SK-N-SH treated with all-trans-retinoic acid at 6 μM for 48 hours (cell line): Measurements from ENCODE around the gene CHRNA5.
"Not testable (repeated sequence)": the region's sequence is repeated elsewhere in the genome, so short reads cannot be mapped to it uniquely, and the experiment has no call there.

Experiments used
- ATAC-seq: fragments of 200-7000 bp; cut with Tn5 transposase; 3 replicates; pipeline ENCODE4 v1.9.1; 2020; ENCODE audit warnings: mild to moderate bottlenecking, moderate library complexity
- ARNTL ChIP-seq: fragments of 450-650 bp; formaldehyde crosslinking; IDR thresholded peaks from 2 replicates; pipeline ENCODE4 v1.5.0; 2020; ENCODE audit warnings: low read depth, mild to moderate bottlenecking, moderate library complexity, borderline replicate concordance
- BACH2 ChIP-seq: fragments of 250-450 bp; sonication (Bioruptor Pico); IDR thresholded peaks from 2 replicates; pipeline ENCODE4 v1.9.0; 2021; ENCODE audit warnings: mild to moderate bottlenecking, borderline replicate concordance
- CSDC2 ChIP-seq: fragments of 250-450 bp; sonication (Bioruptor Pico); IDR thresholded peaks from 2 replicates; pipeline ENCODE4 v1.5.0; 2020; ENCODE audit warnings: mild to moderate bottlenecking, moderate library complexity
- ESRRG ChIP-seq: fragments of 250-450 bp; sonication (Bioruptor Pico); IDR thresholded peaks from 2 replicates; pipeline ENCODE4 v1.6.1; 2021; ENCODE audit warnings: mild to moderate bottlenecking
- GLIS3 ChIP-seq: fragments of 250-450 bp; sonication (Bioruptor Pico); IDR thresholded peaks from 2 replicates; pipeline ENCODE4 v1.5.0; 2020; ENCODE audit warnings: mild to moderate bottlenecking, moderate library complexity
- ISL1 ChIP-seq: fragments of 250-450 bp; sonication (Bioruptor Pico); IDR thresholded peaks from 2 replicates; pipeline ENCODE4 v2.1.2; 2022; ENCODE audit warnings: mild to moderate bottlenecking, moderate library complexity
- OSR1 ChIP-seq: fragments of 250-450 bp; sonication (Bioruptor Pico); IDR thresholded peaks from 2 replicates; pipeline ENCODE4 v1.8.0; 2022; ENCODE audit warnings: moderate library complexity, mild to moderate bottlenecking, inconsistent platforms
- PPARA ChIP-seq: fragments of 250-450 bp; sonication (Bioruptor Pico); IDR thresholded peaks from 2 replicates; pipeline ENCODE4 v1.5.0; 2020; ENCODE audit warnings: mild to moderate bottlenecking, borderline replicate concordance
- RARB ChIP-seq: fragments of 250-450 bp; sonication (Bioruptor Pico); IDR thresholded peaks from 2 replicates; pipeline ENCODE4 v1.8.0; 2021; ENCODE audit warnings: mild to moderate bottlenecking, moderate library complexity
- SNAI2 ChIP-seq: fragments of 250-450 bp; sonication (Bioruptor Pico); IDR thresholded peaks from 2 replicates; pipeline ENCODE4 v1.5.0; 2020; ENCODE audit warnings: mild to moderate bottlenecking, moderate library complexity
- TCF4 ChIP-seq: fragments of 250-450 bp; sonication (Bioruptor Pico); IDR thresholded peaks from 2 replicates; pipeline ENCODE4 v1.8.0; 2021; ENCODE audit warnings: mild to moderate bottlenecking, moderate library complexity, borderline replicate concordance
- TOX ChIP-seq: fragments of 250-450 bp; sonication (Bioruptor Pico); IDR thresholded peaks from 2 replicates; pipeline ENCODE4 v1.8.0; 2021; ENCODE audit warnings: mild to moderate bottlenecking, moderate library complexity, borderline replicate concordance
- ZC3H10 ChIP-seq: fragments of 250-450 bp; sonication (Bioruptor Pico); IDR thresholded peaks from 2 replicates; pipeline ENCODE4 v1.5.1; 2021; ENCODE audit warnings: mild to moderate bottlenecking, moderate library complexity
- ZFP3 ChIP-seq: fragments of 250-450 bp; sonication (Bioruptor Pico); IDR thresholded peaks from 2 replicates; pipeline ENCODE4 v1.5.0; 2020; ENCODE audit warnings: mild to moderate bottlenecking, moderate library complexity
- ZFP30 ChIP-seq: fragments of 450-650 bp; formaldehyde crosslinking; IDR thresholded peaks from 2 replicates; pipeline ENCODE4 v1.5.0; 2022; ENCODE audit warnings: mild to moderate bottlenecking, moderate library complexity
- ZNF70 ChIP-seq: fragments of 450-650 bp; formaldehyde crosslinking; IDR thresholded peaks from 2 replicates; pipeline ENCODE4 v1.5.0; 2020; ENCODE audit warnings: mild to moderate bottlenecking, moderate library complexity
- ZNF8 ChIP-seq: fragments of 450-650 bp; formaldehyde crosslinking; IDR thresholded peaks from 2 replicates; pipeline ENCODE4 v1.5.0; 2020; ENCODE audit warnings: mild to moderate bottlenecking, moderate library complexity
- TF ChIP-seq, protein P1 (sequence below): fragments of 250-450 bp; sonication (Bioruptor Pico); IDR thresholded peaks from 2 replicates; pipeline ENCODE4 v1.5.0; 2020; ENCODE audit warnings: mild to moderate bottlenecking, moderate library complexity
- TF ChIP-seq, protein P2 (sequence below): fragments of 250-450 bp; sonication (Bioruptor Pico); IDR thresholded peaks from 2 replicates; pipeline ENCODE4 v1.8.0; 2021; ENCODE audit warnings: low read depth, mild to moderate bottlenecking, moderate library complexity, borderline replicate concordance
- TF ChIP-seq, protein P3 (sequence below): fragments of 250-450 bp; sonication (Bioruptor Pico); IDR thresholded peaks from 2 replicates; pipeline ENCODE4 v1.5.1; 2021; ENCODE audit warnings: mild to moderate bottlenecking, moderate library complexity
- TF ChIP-seq, protein P4 (sequence below): fragments of 250-450 bp; sonication (Bioruptor Pico); IDR thresholded peaks from 2 replicates; pipeline ENCODE4 v1.8.0; 2020; ENCODE audit warnings: mild to moderate bottlenecking, moderate library complexity, borderline replicate concordance
- TF ChIP-seq, protein P5 (sequence below): fragments of 250-450 bp; sonication (Bioruptor Pico); IDR thresholded peaks from 2 replicates; pipeline ENCODE4 v1.5.1; 2020; ENCODE audit warnings: low read depth, mild to moderate bottlenecking, moderate library complexity

CHRNA5 gene

DNA sequence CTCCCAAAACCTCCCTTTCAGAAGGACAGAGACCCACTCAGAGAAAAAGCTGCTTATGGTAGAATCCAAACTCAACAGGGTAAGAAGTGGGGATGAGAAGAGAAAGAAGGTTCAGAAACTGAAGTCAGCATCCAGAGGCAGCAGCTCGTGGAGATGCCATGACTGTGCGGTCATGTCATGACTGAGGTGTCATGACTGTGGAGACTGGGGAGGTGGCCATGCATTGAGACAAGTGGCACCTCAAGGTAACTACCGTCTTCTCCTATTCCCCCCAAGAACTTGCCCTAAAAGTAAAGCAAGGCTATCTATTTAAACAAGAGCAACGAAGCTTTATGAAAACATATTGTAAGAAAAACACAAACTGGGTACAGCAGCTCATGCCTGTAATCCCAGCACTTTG is 40.4 kb downstream of the CHRNA5 start:
- TF ChIP-seq GLIS3 (no peak), TCF4 (CRISPR knock-in tag) (no peak), ZNF8 (no peak), BACH2 (no peak), SNAI2 (CRISPR knock-in tag) (no peak), OSR1 (CRISPR knock-in tag) (no peak), TOX (CRISPR knock-in tag) (no peak), ZC3H10 (CRISPR knock-in tag) (no peak), ESRRG (no peak)
- TF ChIP-seq, protein P1, sequence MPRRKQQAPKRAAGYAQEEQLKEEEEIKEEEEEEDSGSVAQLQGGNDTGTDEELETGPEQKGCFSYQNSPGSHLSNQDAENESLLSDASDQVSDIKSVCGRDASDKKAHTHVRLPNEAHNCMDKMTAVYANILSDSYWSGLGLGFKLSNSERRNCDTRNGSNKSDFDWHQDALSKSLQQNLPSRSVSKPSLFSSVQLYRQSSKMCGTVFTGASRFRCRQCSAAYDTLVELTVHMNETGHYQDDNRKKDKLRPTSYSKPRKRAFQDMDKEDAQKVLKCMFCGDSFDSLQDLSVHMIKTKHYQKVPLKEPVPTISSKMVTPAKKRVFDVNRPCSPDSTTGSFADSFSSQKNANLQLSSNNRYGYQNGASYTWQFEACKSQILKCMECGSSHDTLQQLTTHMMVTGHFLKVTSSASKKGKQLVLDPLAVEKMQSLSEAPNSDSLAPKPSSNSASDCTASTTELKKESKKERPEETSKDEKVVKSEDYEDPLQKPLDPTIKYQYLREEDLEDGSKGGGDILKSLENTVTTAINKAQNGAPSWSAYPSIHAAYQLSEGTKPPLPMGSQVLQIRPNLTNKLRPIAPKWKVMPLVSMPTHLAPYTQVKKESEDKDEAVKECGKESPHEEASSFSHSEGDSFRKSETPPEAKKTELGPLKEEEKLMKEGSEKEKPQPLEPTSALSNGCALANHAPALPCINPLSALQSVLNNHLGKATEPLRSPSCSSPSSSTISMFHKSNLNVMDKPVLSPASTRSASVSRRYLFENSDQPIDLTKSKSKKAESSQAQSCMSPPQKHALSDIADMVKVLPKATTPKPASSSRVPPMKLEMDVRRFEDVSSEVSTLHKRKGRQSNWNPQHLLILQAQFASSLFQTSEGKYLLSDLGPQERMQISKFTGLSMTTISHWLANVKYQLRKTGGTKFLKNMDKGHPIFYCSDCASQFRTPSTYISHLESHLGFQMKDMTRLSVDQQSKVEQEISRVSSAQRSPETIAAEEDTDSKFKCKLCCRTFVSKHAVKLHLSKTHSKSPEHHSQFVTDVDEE (CRISPR knock-in tag): no peak
- TF ChIP-seq, protein P2, sequence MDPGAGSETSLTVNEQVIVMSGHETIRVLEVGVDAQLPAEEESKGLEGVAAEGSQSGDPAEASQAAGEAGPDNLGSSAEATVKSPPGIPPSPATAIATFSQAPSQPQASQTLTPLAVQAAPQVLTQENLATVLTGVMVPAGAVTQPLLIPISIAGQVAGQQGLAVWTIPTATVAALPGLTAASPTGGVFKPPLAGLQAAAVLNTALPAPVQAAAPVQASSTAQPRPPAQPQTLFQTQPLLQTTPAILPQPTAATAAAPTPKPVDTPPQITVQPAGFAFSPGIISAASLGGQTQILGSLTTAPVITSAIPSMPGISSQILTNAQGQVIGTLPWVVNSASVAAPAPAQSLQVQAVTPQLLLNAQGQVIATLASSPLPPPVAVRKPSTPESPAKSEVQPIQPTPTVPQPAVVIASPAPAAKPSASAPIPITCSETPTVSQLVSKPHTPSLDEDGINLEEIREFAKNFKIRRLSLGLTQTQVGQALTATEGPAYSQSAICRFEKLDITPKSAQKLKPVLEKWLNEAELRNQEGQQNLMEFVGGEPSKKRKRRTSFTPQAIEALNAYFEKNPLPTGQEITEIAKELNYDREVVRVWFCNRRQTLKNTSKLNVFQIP (CRISPR knock-in tag): no peak
- TF ChIP-seq, protein P3, sequence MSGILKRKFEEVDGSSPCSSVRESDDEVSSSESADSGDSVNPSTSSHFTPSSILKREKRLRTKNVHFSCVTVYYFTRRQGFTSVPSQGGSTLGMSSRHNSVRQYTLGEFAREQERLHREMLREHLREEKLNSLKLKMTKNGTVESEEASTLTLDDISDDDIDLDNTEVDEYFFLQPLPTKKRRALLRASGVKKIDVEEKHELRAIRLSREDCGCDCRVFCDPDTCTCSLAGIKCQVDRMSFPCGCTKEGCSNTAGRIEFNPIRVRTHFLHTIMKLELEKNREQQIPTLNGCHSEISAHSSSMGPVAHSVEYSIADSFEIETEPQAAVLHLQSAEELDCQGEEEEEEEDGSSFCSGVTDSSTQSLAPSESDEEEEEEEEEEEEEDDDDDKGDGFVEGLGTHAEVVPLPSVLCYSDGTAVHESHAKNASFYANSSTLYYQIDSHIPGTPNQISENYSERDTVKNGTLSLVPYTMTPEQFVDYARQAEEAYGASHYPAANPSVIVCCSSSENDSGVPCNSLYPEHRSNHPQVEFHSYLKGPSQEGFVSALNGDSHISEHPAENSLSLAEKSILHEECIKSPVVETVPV (CRISPR knock-in tag): no peak
- no peak for ATAC-seq

DNA sequence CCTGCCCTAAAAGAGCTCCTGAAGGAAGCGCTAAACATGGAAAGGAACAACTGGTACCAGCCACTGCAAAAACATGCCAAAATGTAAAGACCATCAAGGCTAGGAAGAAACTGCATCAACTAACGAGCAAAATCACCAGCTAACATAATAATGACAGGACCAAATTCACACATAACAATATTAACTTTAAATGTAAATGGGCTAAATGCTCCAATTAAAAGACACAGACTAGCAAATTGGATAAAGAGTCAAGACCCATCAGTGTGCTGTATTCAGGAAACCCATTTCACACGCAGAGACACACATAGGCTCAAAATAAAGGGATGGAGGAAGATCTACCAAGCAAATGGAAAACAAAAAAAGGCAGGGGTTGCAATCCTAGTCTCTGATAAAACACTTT is 44.2 kb downstream of the CHRNA5 start:
- ATAC-seq: not testable (repeated sequence)

DNA sequence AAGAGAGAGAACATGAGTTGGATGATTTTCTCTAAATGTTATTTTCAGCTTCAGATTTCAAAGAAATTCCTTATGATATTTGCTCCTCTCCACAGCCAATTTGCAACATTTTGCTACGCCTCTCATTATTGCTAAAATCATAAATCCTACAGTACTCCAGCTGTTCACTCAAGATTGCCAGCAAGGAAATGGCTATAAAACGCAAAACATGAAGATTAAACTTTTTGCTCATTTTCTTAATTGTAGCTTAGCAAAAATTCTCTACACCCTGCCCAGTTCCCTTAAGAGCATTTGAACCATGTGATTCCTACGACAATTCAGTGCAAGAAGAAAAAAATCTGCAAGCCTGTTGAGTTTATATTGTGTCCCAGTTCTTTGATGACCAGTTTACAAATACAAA is 48.7 kb downstream of the CHRNA5 start:
- TF ChIP-seq ZNF8 (no peak), RARB (no peak), ZFP3 (no peak), ESRRG (no peak), ISL1 (no peak), BACH2 (no peak), GLIS3 (no peak), TOX (CRISPR knock-in tag) (no peak), OSR1 (CRISPR knock-in tag) (no peak), ARNTL (CRISPR knock-in tag) (no peak), PPARA (CRISPR knock-in tag) (no peak), ZNF70 (no peak), CSDC2 (CRISPR knock-in tag) (no peak), ZFP30 (CRISPR knock-in tag) (no peak), ZC3H10 (CRISPR knock-in tag) (no peak)
- TF ChIP-seq, protein P3 (CRISPR knock-in tag): no peak
- TF ChIP-seq, protein P2 (CRISPR knock-in tag): no peak
- TF ChIP-seq, protein P1 (CRISPR knock-in tag): no peak
- TF ChIP-seq, protein P4, sequence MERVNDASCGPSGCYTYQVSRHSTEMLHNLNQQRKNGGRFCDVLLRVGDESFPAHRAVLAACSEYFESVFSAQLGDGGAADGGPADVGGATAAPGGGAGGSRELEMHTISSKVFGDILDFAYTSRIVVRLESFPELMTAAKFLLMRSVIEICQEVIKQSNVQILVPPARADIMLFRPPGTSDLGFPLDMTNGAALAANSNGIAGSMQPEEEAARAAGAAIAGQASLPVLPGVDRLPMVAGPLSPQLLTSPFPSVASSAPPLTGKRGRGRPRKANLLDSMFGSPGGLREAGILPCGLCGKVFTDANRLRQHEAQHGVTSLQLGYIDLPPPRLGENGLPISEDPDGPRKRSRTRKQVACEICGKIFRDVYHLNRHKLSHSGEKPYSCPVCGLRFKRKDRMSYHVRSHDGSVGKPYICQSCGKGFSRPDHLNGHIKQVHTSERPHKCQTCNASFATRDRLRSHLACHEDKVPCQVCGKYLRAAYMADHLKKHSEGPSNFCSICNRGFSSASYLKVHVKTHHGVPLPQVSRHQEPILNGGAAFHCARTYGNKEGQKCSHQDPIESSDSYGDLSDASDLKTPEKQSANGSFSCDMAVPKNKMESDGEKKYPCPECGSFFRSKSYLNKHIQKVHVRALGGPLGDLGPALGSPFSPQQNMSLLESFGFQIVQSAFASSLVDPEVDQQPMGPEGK (CRISPR knock-in tag): no peak
- TF ChIP-seq, protein P5, sequence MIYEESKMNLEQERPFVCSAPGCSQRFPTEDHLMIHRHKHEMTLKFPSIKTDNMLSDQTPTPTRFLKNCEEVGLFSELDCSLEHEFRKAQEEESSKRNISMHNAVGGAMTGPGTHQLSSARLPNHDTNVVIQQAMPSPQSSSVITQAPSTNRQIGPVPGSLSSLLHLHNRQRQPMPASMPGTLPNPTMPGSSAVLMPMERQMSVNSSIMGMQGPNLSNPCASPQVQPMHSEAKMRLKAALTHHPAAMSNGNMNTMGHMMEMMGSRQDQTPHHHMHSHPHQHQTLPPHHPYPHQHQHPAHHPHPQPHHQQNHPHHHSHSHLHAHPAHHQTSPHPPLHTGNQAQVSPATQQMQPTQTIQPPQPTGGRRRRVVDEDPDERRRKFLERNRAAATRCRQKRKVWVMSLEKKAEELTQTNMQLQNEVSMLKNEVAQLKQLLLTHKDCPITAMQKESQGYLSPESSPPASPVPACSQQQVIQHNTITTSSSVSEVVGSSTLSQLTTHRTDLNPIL (CRISPR knock-in tag): no peak
- no peak for ATAC-seq
